ENCODE data around the gene NEGR1.

Gene NEGR1

GRCh38 chr1:72015006-72015405 lies 267.3 kb downstream of the NEGR1 start:
- no peak for DNase-seq

DNA sequence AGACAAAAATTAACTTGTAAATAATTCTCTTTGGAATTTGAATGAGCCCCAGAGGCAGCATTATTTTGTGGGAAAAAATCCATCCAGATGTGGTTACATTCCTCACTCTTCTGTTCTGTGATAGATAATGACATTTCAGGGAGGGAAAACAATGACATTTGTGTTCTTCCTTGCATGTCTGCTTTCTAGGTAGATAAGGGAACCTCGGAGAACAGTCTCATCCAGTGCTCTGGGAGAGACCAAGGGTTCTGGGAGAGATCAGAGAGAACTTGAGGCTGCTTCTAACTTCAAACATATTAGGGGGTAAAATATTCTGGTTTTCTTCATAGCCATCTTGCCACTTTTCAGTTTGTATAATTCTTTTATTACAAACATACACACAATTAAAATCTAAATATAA lies 269.2 kb downstream of the NEGR1 start:
- no peak for DNase-seq

- DNase-seq, result no peak
These were observed 270.6 kb downstream of the NEGR1 start for GRCh38 chr1:72011721-72012120.

DNA sequence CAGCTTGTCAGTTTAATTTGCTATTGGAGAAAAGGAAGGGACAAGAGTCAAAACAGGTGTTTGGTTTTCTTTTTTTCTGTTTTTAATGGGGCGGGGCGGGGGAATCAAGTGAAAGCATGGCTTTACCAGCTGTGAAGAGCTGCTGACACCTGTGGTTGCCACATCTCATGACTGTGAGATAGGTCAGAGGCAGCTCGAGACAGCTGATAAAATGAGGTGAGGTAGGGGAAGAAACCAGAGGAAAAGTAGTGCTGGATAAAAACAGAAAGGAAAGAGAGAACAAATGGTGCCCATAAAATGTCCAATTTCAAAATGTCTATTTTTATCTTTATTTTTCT lies 272.3 kb downstream of the NEGR1 start:
- DNase-seq, result no peak

- DNase-seq, result no peak
These were observed 272.9 kb downstream of the NEGR1 start for GRCh38 chr1:72009173-72010093.

DNA sequence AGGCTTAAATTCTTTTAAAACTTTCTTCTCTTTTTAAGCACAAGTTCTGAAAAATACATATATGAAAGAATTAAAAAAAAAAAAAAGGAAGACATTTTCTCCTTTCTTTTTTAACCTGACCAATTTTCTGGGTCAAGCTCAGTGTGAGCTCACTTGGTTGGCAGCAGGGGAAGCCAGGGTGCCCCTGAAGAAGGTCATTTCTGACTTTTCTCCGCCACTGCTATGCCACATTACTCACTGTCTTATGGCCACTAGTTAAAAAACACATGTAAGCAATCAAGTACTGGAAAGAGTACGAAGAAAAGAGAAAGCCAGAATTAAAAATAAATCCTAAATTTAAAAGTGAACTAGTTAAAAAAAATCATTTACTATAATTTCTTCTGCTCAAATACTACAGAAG lies 275.0 kb downstream of the NEGR1 start:
- DNase-seq, result no peak

DNA sequence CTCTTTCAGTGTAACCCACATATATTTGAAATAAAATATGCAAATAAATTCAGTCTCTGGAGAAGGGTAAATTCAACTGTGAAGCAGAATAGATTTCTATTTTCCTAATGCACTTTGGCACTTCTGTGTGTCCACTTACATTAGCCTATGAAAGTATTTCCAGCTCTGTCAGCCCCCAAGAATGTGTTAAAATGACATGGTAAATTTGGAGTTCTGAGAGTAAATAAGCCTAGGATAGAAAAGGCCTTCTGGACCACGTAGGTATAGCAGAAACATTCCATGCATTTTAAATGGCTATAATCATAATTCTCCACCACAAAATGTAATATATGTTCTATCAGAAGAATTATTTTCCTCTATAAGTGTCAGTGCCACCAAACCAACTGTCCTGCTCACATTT lies 276.2 kb downstream of the NEGR1 start:
- DNase-seq, result no peak

DNA sequence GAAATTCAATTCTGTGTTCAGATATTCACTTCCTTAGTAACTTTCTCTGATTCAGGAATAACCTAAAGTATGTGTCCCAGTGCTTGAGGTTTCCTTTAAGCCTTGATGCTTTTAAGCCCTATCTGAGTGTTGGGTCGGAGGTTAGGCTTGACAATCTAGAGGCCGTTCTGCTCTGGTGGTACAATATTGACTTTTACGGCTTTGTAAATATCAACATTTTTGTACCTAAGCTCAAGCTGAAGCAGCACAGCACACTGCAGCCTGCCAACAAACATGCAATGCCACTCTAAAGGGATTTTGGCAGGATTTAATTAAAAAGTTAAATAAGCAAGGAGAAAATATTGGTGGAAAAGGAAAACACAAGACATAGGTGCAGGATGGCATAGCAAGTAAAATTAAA lies 279.2 kb downstream of the NEGR1 start:
- DNase-seq, result peak; percentile 22

- peak; percentile 3 for DNase-seq
These were observed 281.5 kb downstream of the NEGR1 start for GRCh38 chr1:72000809-72001208.

GRCh38 chr1:71994646-71995045 lies 287.7 kb downstream of the NEGR1 start:
- DNase-seq, result no peak

DNA sequence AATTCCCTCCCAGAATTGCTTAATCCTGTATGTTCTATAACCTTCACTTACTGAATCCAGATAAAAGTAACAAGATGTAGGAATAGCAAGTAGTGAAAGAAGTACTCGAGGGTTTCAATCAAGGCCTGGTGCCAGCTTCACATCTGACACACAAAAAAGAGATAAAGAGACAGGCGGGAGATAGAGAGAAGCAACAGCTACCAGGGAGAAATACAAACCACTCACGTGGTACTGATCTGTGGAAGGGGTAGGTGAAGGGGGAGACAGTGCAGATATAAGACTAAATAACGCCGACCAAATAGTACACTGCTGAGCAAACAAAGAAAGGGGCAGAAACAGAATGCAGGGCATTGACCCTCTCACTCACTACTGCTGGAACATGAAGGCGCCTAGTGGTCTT lies 295.2 kb downstream of the NEGR1 start:
- no peak for DNase-seq

DNA sequence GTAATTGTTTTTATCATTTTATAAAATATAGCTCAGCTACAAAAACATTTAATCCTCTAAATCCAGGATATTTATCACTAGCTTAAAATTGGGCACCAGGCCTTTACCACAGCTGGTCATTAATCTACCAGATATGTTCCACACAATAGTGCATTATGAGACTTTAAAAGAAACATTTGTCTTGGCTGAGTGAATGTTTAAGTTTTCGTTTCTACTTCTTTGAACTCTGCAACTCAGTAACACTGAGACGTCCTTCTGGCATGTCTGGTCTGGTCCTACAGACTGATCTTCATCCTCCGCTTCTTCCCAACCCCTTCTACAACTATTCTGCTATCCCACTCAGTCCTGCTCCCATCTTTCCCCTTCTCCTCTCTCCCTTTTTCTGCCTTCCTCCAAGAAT lies 296.2 kb downstream of the NEGR1 start:
- no peak for DNase-seq

DNA sequence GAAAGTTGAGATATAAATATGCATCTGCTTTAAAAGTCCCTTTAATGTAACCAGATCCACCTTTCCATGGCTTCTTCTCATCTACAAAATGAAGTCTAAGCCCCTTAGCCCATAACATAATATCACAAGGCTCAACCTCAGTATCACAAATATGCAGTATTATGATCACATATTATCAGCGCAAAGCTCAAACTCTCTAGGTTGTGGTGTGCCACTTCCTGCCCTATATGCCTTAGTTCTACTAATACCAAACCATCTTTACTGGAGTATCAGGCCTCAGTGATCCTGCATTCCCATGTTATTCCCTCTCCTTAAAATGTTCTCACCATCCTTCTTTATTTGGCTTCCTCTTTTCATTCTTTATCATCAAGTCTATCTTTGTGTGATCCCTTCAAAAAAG lies 301.8 kb downstream of the NEGR1 start:
- no peak for DNase-seq

- DNase-seq, result no peak
These were observed 302.5 kb downstream of the NEGR1 start for GRCh38 chr1:71979882-71980281.

- DNase-seq, result no peak
These were observed 314.7 kb downstream of the NEGR1 start for GRCh38 chr1:71967670-71968069.

- DNase-seq, result no peak
These were observed 318.2 kb downstream of the NEGR1 start for GRCh38 chr1:71964188-71964587.

DNA sequence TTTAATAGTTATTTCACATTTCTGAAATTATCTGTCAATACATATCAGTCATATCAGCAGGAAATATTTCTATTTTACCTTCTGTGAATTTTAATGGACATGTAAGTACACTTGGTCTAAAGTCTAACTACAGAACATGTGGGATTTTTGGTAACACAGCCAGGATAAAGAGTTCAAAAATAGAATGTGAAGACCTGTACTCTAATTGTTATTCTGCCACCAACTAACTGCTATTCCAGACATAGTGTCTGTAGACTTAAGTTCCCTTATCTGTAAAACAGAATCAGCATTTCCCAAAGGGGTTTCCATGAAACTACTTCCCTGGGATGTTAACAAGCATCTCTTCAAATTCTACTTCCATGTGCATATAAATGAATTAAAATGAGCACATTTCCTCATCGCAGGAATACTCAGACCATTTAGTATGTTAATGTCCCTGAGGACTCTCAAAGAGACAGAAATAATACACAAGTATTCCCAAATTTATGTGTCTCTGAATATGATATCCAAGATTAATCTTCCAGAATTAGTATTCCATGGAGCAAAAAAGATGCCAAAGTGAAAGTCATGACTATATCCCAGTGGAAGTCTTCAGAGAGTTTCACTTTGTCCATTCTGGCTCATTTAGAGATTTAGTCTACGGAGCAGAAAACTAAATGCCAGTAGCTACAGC lies 325.6 kb downstream of the NEGR1 start:
- no peak for DNase-seq

GRCh38 chr1:71950579-71950978 lies 331.8 kb downstream of the NEGR1 start:
- no peak for DNase-seq

- no peak for DNase-seq
These were observed 332.7 kb downstream of the NEGR1 start for GRCh38 chr1:71949681-71950080.

- DNase-seq, result no peak
These were observed 333.8 kb downstream of the NEGR1 start for GRCh38 chr1:71948561-71948960.

GRCh38 chr1:71944006-71944405 lies 338.3 kb downstream of the NEGR1 start:
- no peak for DNase-seq

DNA sequence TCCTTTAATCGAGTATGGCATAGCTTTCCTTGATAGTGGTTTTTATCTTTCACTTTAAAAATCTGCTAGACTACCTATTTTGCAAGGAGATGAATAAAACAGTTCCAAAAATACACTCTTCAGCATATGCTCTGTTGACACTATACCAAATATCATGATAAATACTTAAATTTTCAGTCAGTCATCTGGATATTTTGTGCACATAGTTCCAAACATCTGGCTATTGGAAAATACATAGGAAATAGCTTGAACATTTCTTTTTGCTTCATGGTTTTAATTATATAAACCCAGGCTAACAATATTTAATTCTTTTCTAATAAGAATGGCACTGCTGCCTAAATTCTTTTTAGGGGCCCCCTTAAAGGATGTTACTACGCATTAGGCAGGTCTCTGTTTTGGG lies 342.1 kb downstream of the NEGR1 start:
- no peak for DNase-seq

- no peak for DNase-seq
These were observed 351.8 kb downstream of the NEGR1 start for GRCh38 chr1:71930511-71930910.

GRCh38 chr1:71921935-71922559 lies 360.3 kb downstream of the NEGR1 start:
- no peak for DNase-seq

Data from NCI-H748 treated with DMSO at 0.1 percent for 48 hours (cell line).